ENCODE results near the gene UGT3A2. TPM values are rescaled to one million over a fixed set of nuclear protein-coding genes. Genes with fewer than 3 reads are reported as not detected.

Gene UGT3A2, protein sequence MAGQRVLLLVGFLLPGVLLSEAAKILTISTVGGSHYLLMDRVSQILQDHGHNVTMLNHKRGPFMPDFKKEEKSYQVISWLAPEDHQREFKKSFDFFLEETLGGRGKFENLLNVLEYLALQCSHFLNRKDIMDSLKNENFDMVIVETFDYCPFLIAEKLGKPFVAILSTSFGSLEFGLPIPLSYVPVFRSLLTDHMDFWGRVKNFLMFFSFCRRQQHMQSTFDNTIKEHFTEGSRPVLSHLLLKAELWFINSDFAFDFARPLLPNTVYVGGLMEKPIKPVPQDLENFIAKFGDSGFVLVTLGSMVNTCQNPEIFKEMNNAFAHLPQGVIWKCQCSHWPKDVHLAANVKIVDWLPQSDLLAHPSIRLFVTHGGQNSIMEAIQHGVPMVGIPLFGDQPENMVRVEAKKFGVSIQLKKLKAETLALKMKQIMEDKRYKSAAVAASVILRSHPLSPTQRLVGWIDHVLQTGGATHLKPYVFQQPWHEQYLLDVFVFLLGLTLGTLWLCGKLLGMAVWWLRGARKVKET
- not detected in 2 replicates for total RNA-seq

GRCh38 chr5:36066540-36067210 lies at the start of gene UGT3A2:
UGT3A2 (minus strand) TSS chr5:36066882; CDS start chr5:36066789, 93 bp downstream.
- H3K36me3 Mint-ChIP-seq (ENCODE audit: low read depth) = no peaks in the 10 kb centered on the region
- peaks cover 12% of the 10 kb centered on the region for H3K4me1 Mint-ChIP-seq (ENCODE audit: low read depth)
- no peak within 1 kb of the TSS for H3K4me3 Mint-ChIP-seq
- peaks cover 34% of the 10 kb centered on the region for H3K27me3 Mint-ChIP-seq (ENCODE audit: insufficient read depth)
- no peak for DNase-seq (ENCODE audit: low spot score)
- no peak within 1 kb of the TSS for H3K27ac Mint-ChIP-seq
- H3K9me3 Mint-ChIP-seq = no peaks in the 10 kb centered on the region
- intact Hi-C loops (cut with micrococcal nuclease) = no loop called here

DNA sequence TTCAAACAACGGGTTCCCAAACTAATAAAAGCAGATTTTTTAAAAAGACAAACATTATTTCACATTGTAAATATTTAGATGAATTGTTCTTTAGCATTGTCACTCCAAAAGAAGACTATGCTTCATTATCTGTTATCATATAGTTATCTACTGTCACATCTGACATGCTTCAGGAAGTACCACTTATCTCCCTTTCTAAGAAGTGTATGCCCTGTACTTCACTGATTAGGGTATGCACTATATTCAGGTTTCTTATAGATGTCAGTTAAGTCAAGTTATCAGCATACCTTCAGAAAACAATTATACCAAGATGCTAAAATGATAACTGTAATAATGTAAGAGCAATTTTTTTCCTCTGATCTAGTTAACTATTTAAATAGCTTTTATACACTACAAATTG lies 44.6 kb upstream of the UGT3A2 start:
- intact Hi-C loops (cut with micrococcal nuclease) = no loop called here
- Mint-ChIP-seq H3K4me1 (ENCODE audit: low read depth) (no peaks in the 10 kb centered on the region), H3K27me3 (ENCODE audit: insufficient read depth) (no peaks in the 10 kb centered on the region), H3K36me3 (ENCODE audit: low read depth) (peaks cover 30% of the 10 kb centered on the region), H3K4me3 (no peak overlapping the region), H3K9me3 (no peaks in the 10 kb centered on the region), H3K27ac (no peak overlapping the region)
- DNase-seq (ENCODE audit: low spot score) = no peak

DNA sequence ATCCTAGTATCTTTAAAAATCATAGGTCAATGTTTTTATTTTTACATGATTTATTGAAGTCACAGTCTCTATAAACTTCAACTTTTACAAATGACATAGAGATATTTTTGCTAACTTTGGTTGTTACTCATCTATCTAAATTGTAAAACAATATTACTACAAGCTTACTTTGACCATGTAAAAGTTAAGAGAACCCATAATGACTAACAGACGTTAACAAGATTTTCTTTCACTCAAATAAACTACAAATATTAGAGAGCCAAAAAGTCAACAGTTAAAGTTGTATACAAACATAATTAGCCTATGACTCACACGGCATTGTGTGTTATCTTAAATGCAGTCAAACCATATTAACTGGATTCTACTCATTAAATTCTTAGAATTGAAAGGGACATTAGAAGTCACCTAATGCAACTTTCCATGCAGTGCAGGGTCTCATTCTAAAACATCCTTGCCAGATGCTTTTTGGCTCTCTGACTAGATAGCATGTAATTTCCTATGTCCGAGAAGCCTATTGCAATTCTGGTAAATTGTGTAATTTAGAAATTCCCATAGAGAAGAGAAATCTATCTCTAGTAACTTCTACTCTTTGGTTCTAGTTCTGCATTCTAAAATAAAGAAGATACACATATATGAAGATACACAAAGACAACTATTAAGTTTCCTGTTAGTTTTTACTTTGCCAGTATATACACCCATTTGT lies 42.2 kb upstream of the UGT3A2 start:
- H3K27me3 Mint-ChIP-seq (ENCODE audit: insufficient read depth) = no peaks in the 10 kb centered on the region
- DNase-seq (ENCODE audit: low spot score) = no peak
- no peaks in the 10 kb centered on the region for H3K9me3 Mint-ChIP-seq
- H3K36me3 Mint-ChIP-seq (ENCODE audit: low read depth) = peaks cover 30% of the 10 kb centered on the region
- H3K27ac Mint-ChIP-seq = no peak overlapping the region
- intact Hi-C loops (cut with micrococcal nuclease) = no loop called here
- no peaks in the 10 kb centered on the region for H3K4me1 Mint-ChIP-seq (ENCODE audit: low read depth)
- no peak overlapping the region for H3K4me3 Mint-ChIP-seq

- intact Hi-C loops (cut with micrococcal nuclease) = no loop called here
- Mint-ChIP-seq H3K36me3 (ENCODE audit: low read depth) (peaks cover 26% of the 10 kb centered on the region), H3K9me3 (no peaks in the 10 kb centered on the region), H3K4me3 (no peak overlapping the region), H3K27ac (no peak overlapping the region), H3K4me1 (ENCODE audit: low read depth) (no peaks in the 10 kb centered on the region), H3K27me3 (ENCODE audit: insufficient read depth) (no peaks in the 10 kb centered on the region)
- DNase-seq (ENCODE audit: low spot score) = no peak
Measured at GRCh38 chr5:36105819-36106218, 39.1 kb upstream of the UGT3A2 start.

GRCh38 chr5:36099748-36100147 lies 33.1 kb upstream of the UGT3A2 start:
- Mint-ChIP-seq H3K4me1 (ENCODE audit: low read depth) (no peaks in the 10 kb centered on the region), H3K27me3 (ENCODE audit: insufficient read depth) (no peaks in the 10 kb centered on the region), H3K9me3 (no peaks in the 10 kb centered on the region), H3K36me3 (ENCODE audit: low read depth) (peaks cover 4% of the 10 kb centered on the region), H3K27ac (no peak overlapping the region), H3K4me3 (no peak overlapping the region)
- DNase-seq (ENCODE audit: low spot score) = no peak
- intact Hi-C loops (cut with micrococcal nuclease) = no loop called here

GRCh38 chr5:36096486-36096885 lies 29.8 kb upstream of the UGT3A2 start:
- H3K4me3 Mint-ChIP-seq = no peak overlapping the region
- peaks cover 2% of the 10 kb centered on the region for H3K36me3 Mint-ChIP-seq (ENCODE audit: low read depth)
- no peak for DNase-seq (ENCODE audit: low spot score)
- no peaks in the 10 kb centered on the region for H3K27me3 Mint-ChIP-seq (ENCODE audit: insufficient read depth)
- peaks cover 6% of the 10 kb centered on the region for H3K9me3 Mint-ChIP-seq
- no peak overlapping the region for H3K27ac Mint-ChIP-seq
- no peaks in the 10 kb centered on the region for H3K4me1 Mint-ChIP-seq (ENCODE audit: low read depth)
- intact Hi-C loops (cut with micrococcal nuclease) = no loop called here

- no peak for DNase-seq (ENCODE audit: low spot score)
- Mint-ChIP-seq H3K9me3 (peaks cover 6% of the 10 kb centered on the region), H3K36me3 (ENCODE audit: low read depth) (no peaks in the 10 kb centered on the region), H3K27ac (no peak overlapping the region), H3K4me1 (ENCODE audit: low read depth) (no peaks in the 10 kb centered on the region), H3K4me3 (no peak overlapping the region), H3K27me3 (ENCODE audit: insufficient read depth) (peaks cover 7% of the 10 kb centered on the region)
- intact Hi-C loops (cut with micrococcal nuclease) = no loop called here
Measured at GRCh38 chr5:36089989-36090388, 23.3 kb upstream of the UGT3A2 start.

DNA sequence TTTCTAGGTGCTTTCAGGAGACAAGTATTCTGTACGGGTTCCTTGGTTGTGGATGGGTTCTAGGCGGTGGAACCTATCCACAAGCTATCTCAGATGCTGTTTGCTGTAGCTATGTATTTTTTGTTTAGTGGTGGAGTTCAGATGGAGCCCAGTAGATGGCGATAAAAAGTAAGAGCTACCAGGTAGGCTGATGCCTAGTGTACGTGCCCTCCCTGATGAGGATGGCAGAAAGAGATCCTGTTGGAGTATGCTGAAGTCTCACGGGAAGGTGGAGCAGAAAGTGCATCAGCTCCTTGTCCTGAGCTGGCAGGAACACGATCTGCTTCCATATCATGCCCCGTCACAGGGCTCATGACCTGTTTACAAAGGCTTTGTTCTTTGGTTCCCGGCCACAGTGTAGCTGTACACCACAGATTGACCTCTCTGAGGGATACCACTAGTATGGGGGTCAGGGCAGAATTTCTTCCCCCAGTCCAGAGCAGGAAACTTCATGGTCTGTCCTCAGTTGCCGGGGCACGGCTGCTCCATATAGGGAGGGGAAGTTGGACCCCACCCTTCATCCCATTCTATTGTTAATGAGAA lies 12.6 kb upstream of the UGT3A2 start:
- peaks cover 32% of the 10 kb centered on the region for H3K27me3 Mint-ChIP-seq (ENCODE audit: insufficient read depth)
- no peaks in the 10 kb centered on the region for H3K9me3 Mint-ChIP-seq
- no peaks in the 10 kb centered on the region for H3K4me1 Mint-ChIP-seq (ENCODE audit: low read depth)
- DNase-seq (ENCODE audit: low spot score) = no peak
- no peaks in the 10 kb centered on the region for H3K36me3 Mint-ChIP-seq (ENCODE audit: low read depth)
- H3K4me3 Mint-ChIP-seq = no peak overlapping the region
- intact Hi-C loops (cut with micrococcal nuclease) = loop anchor here (1.0 to 10.0 kb wide), 6 partner anchors 72 to 614 kb away; partner anchors contain the start of gene LMBRD2
- no peak overlapping the region for H3K27ac Mint-ChIP-seq

GRCh38 chr5:36078430-36078829 lies 11.7 kb upstream of the UGT3A2 start:
- no peak for DNase-seq (ENCODE audit: low spot score)
- H3K9me3 Mint-ChIP-seq = no peaks in the 10 kb centered on the region
- no peaks in the 10 kb centered on the region for H3K4me1 Mint-ChIP-seq (ENCODE audit: low read depth)
- peaks cover 23% of the 10 kb centered on the region for H3K27me3 Mint-ChIP-seq (ENCODE audit: insufficient read depth)
- no peaks in the 10 kb centered on the region for H3K36me3 Mint-ChIP-seq (ENCODE audit: low read depth)
- no peak overlapping the region for H3K4me3 Mint-ChIP-seq
- intact Hi-C loops (cut with micrococcal nuclease) = loop anchor here (10.0 kb wide), 1 partner anchor 316 kb away; no protein-coding TSS in a partner anchor
- no peak overlapping the region for H3K27ac Mint-ChIP-seq

DNA sequence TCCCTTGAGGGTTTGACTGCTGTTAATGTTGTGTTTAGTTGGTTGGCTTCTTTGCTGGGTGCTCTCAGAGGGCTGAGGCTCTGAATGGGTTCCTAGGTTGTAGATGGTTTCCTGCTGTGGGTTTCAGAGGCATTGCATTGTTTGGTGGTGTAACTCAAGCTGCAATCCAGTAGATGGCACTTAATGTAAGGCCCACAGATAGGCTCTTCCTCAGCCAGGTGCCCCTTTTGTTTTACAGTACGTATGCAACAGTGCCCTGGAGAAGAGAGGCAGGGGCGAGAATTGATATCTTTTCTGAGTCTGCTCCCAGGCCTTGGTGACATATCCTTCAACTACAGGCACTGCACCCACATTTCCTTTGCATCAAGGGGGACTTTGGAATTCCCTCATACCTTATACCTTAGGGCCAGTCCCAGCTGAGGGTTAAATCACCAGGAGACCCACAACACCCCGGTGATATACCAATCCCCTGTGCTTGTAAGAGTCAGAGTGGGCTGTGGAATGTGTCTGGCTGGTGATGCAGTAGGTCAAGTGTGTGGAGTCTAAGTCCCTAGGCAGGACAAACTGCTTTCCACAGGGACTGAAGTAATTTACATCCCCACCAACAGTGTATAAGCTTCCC lies 7.0 kb upstream of the UGT3A2 start:
- Mint-ChIP-seq H3K4me3 (no peak overlapping the region), H3K36me3 (ENCODE audit: low read depth) (no peaks in the 10 kb centered on the region), H3K9me3 (no peaks in the 10 kb centered on the region), H3K4me1 (ENCODE audit: low read depth) (peaks cover 8% of the 10 kb centered on the region), H3K27ac (no peak overlapping the region), H3K27me3 (ENCODE audit: insufficient read depth) (peaks cover 19% of the 10 kb centered on the region)
- DNase-seq (ENCODE audit: low spot score) = no peak
- intact Hi-C loops (cut with micrococcal nuclease) = loop anchor here (2.0 to 10.0 kb wide), 2 partner anchors 175 to 321 kb away; no protein-coding TSS in a partner anchor

DNA sequence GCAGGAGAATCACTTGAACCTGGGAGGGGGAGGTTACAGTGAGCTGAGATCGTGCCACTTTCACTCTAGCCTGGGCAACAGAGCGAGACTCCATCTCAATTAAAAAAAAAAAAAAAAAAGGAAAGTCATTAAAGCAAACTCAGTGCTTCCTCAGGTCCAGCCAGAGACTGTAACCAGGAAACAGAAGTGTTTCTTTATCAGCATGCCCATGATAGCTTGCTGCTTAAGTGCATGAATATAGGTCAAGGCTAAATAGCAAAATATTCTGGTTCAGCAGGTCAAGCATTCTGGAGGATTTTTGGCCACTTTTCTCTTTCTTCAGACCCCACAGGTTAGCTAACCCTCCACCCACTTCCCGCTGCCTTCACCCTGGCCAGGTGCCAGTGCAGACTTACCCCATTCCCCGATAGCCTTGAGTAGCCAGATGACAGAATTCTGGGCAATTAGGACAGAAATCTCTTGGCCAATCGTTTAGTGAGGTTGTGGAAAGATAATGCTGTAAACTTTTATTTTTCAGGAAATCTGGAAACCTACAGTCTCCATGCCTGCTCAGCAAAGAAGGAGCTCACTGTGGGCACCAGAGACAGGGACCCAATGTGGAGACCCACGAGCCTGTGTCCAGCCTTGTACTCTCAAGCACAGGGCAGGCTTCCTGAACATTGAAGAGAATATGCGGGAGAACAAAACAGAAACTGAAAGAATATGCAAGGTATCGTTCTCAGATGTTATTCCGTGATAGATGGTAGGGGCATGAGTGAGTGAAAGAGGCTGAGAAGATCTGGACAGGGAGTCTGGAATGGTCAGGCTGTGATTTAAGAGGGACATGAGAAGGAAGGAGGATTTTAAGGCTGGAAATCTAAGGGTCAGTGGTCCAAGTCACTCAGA lies 4.2 kb upstream of the UGT3A2 start:
- Mint-ChIP-seq H3K4me1 (ENCODE audit: low read depth) (peaks cover 12% of the 10 kb centered on the region), H3K4me3 (peak overlapping the region; percentile 64), H3K27ac (no peak overlapping the region), H3K36me3 (ENCODE audit: low read depth) (no peaks in the 10 kb centered on the region), H3K9me3 (no peaks in the 10 kb centered on the region), H3K27me3 (ENCODE audit: insufficient read depth) (peaks cover 24% of the 10 kb centered on the region)
- intact Hi-C loops (cut with micrococcal nuclease) = loop anchor here (10.0 kb wide), 1 partner anchor 324 kb away; no protein-coding TSS in a partner anchor
- DNase-seq (ENCODE audit: low spot score) = no peak

Data from activated T-helper 1 cell treated with anti-CD3 and anti-CD28 coated beads, Interleukin-12 subunit alpha, Interleukin-12 subunit beta, Interleukin-2, Interleukin-4 antibody, amounts not matched to agents 30 ng/mL and 10 ng/mL and 1 ng/mL, durations not matched to agents 14 hours and 24 hours and 36 hours (primary cell).